Thymus (tissue), 11 donors: ENCODE results near the gene ASTN2. TPM values are rescaled to one million over a fixed set of nuclear protein-coding genes. Genes with fewer than 3 reads are reported as not detected.

ENCODE experiments used
- DNase-seq, 9 donors: peaks; one replicate each; pipeline ENCODE4 v3.0.0-alpha.2; 2013; ENCODE audit warnings: low spot score in 9 of 9, low read depth in 6 of 9, missing footprints in 1 of 9
- H3K27ac ChIP-seq, 2 donors: one replicate each; pipeline ENCODE4 v1.5.1; 2013; ENCODE audit warnings: control low read depth in 1 of 2, low read depth in 1 of 2, low read length in 1 of 2, mild to moderate bottlenecking in 1 of 2, moderate library complexity in 1 of 2
- H3K27me3 ChIP-seq, 2 donors: one replicate each; pipeline ENCODE4 v1.5.1; 2013; ENCODE audit warnings: low read length in 1 of 2; ENCODE audit not compliant: control insufficient read depth in 2 of 2, insufficient read depth in 1 of 2
- H3K36me3 ChIP-seq, 2 donors: one replicate each; pipeline ENCODE4 v1.5.1; 2013; ENCODE audit warnings: low read length in 1 of 2, mild to moderate bottlenecking in 1 of 2, moderate library complexity in 1 of 2; ENCODE audit not compliant: control insufficient read depth in 2 of 2, insufficient read depth in 2 of 2
- H3K4me1 ChIP-seq, 2 donors: one replicate each; pipeline ENCODE4 v1.5.1; 2013; ENCODE audit warnings: low read length in 2 of 2; ENCODE audit not compliant: control insufficient read depth in 2 of 2, insufficient read depth in 2 of 2
- H3K4me3 ChIP-seq, 2 donors: one replicate each; pipeline ENCODE4 v1.5.1; 2013; ENCODE audit warnings: low read length in 2 of 2, control low read depth in 1 of 2, mild to moderate bottlenecking in 1 of 2
- H3K9me3 ChIP-seq, 2 donors: one replicate each; pipeline ENCODE4 v1.5.1; 2013; ENCODE audit warnings: low read length in 1 of 2, mild to moderate bottlenecking in 1 of 2; ENCODE audit not compliant: control insufficient read depth in 2 of 2, insufficient read depth in 1 of 2
- WGBS: extraction: QIAGEN DNeasy Blood & Tissue Kit; methylation state at CpG from one replicate; pipeline ENCODE4 v1.1.7; 2013; 5-methylcytosine and 5-hydroxymethylcytosine counted together
- polyA plus RNA-seq: library from polyadenylated mRNA; stranded (reverse); fragments of 200-250 nt; gene quantifications from one replicate; pipeline ENCODE4 v1.2.3, GENCODE V29; 2013
- total RNA-seq: library from RNA; stranded (reverse); fragments of 120-200 nt; gene quantifications from one replicate; pipeline ENCODE4 v1.2.4, GENCODE V29; 2013
- donor health status: healthy.

ASTN2 gene
- total and polyA plus RNA-seq, 2 donors: 5.8 to 5.9 TPM

DNA sequence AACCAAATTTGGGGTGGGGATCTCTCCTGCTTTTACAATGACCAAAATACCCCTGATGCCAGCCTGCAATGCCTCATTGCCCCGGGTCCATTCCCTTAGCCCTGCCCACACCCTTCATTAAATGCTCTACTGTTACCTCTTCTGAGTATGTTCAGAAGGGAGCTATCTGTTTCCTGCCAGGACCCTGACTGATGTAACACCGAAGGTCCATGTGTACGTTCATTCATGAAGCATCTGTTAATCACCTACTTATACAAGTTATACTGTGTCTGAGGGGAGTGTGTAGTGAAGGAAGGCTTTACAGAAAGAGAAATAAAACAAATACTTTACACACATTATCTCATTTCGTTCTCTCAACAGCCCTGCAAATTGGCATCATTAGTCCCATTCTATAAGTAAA is 51.9 kb downstream of the ASTN2 start:
- WGBS: 74% methylated on average over 4 of the region's 4 CpGs
- no peaks in the 10 kb centered on the region for H3K4me1 ChIP-seq
- no peaks in the 10 kb centered on the region for H3K27me3 ChIP-seq
- no peaks in the 10 kb centered on the region for H3K9me3 ChIP-seq
- H3K36me3 ChIP-seq: no peaks in the 10 kb centered on the region
- H3K27ac ChIP-seq: no peak overlapping the region
- DNase-seq: no peak
- H3K4me3 ChIP-seq: no peak overlapping the region

DNA sequence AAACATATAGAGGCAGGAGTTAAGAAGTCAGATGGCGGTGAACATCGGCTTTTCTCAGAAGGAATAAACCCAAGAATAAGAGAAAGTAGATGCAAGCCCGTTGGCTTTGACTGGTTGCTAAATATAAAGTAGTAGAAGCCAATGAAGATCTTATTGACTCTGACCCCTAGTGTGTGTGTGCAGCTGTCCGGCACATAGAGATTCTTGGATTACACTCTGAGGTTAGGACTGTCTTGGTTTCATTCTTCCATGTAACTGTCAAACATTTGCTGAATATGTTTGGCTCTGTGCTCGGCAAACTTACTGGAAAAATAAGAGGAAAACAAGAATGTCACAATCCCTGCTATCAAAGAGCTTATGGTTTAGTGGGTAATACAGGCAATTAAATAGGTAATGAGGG is 54.9 kb downstream of the ASTN2 start:
- H3K9me3 ChIP-seq: no peaks in the 10 kb centered on the region
- WGBS: 91% methylated on average over 5 of the region's 5 CpGs
- H3K27ac ChIP-seq: no peak overlapping the region
- no peaks in the 10 kb centered on the region for H3K27me3 ChIP-seq
- H3K4me3 ChIP-seq: no peak overlapping the region
- H3K4me1 ChIP-seq: no peaks in the 10 kb centered on the region
- H3K36me3 ChIP-seq: no peaks in the 10 kb centered on the region
- DNase-seq: no peak

DNA sequence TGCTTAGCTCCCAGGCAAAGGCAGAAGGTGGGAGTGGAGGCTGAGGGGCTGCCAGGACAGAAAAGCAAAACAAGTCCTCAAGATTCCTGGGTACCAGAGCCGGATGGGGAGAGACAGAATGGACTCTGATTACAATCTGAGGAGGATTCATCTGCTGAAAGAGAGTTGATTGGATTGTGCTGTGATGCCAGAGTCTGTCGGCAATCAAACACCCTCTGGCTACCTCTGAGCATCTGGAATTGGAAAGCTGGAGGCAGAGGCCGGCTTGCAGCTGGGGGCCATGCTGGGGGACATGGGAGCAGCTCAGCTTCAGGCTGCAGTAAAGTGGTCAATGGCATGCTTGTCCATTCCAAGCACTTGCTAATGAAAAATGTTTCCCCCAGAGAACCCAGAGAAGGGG is 59.3 kb downstream of the ASTN2 start:
- Histone ChIP-seq H3K9me3 (no peaks in the 10 kb centered on the region), H3K27ac (no peak overlapping the region), H3K36me3 (no peaks in the 10 kb centered on the region), H3K4me1 (no peaks in the 10 kb centered on the region), H3K27me3 (no peaks in the 10 kb centered on the region), H3K4me3 (no peak overlapping the region)
- DNase-seq: no peak
- WGBS: 80% methylated on average over 3 of the region's 3 CpGs

DNA sequence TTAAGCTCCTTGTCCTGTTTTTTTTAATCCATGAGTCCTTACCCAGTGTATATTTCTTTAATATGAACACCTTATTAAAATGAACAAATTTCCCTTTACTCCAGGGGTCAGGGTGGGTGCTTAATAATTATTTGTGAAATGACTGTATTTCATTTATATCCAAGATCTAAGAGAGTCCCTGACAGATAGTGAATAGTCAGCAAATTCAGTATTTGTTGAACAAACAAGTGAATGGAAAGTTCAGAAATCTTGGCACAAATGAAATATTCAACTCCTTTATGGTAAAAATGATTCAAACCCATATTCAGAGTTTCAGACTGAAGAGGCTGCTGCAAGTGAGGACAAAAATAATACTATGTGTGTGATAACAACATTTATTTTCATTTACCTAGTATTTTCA is 59.9 kb downstream of the ASTN2 start:
- no peaks in the 10 kb centered on the region for H3K27me3 ChIP-seq
- H3K4me3 ChIP-seq: no peak overlapping the region
- no peak for DNase-seq
- no peaks in the 10 kb centered on the region for H3K9me3 ChIP-seq
- no peaks in the 10 kb centered on the region for H3K4me1 ChIP-seq
- H3K27ac ChIP-seq: no peak overlapping the region
- H3K36me3 ChIP-seq: no peaks in the 10 kb centered on the region

DNA sequence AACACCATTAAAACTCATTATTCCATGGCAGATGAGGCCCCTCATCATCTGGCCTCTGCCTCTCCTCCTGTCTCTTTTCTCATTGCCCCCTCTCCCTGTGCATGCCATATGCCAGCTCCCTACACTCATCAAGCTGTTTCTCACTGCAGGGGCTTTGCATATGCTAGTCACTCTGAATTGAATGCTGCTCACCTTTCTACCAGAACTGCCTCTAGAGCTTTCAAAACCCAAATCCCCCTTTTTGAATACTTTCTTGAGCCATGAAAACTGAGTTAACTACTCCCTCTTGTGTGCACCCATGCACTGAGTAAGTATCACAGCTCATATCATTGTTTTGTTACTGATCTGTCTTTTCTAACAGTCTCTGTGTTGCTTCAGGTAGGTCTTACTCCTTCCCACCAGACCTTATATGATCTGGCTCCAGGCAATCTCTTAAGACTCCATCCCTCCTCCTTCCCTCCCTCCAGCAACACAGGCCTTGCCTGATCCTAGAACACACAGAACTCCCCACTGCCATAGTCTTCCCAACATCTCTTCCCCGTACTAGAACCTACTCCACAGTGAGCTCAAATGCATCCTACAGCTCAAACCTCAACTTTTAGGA is 60.5 kb downstream of the ASTN2 start:
- H3K9me3 ChIP-seq: no peaks in the 10 kb centered on the region
- no peak overlapping the region for H3K4me3 ChIP-seq
- no peak overlapping the region for H3K27ac ChIP-seq
- 88% methylated on average over 1 of the region's 1 CpG for WGBS
- H3K4me1 ChIP-seq: no peaks in the 10 kb centered on the region
- no peak for DNase-seq
- no peaks in the 10 kb centered on the region for H3K27me3 ChIP-seq
- no peaks in the 10 kb centered on the region for H3K36me3 ChIP-seq

DNA sequence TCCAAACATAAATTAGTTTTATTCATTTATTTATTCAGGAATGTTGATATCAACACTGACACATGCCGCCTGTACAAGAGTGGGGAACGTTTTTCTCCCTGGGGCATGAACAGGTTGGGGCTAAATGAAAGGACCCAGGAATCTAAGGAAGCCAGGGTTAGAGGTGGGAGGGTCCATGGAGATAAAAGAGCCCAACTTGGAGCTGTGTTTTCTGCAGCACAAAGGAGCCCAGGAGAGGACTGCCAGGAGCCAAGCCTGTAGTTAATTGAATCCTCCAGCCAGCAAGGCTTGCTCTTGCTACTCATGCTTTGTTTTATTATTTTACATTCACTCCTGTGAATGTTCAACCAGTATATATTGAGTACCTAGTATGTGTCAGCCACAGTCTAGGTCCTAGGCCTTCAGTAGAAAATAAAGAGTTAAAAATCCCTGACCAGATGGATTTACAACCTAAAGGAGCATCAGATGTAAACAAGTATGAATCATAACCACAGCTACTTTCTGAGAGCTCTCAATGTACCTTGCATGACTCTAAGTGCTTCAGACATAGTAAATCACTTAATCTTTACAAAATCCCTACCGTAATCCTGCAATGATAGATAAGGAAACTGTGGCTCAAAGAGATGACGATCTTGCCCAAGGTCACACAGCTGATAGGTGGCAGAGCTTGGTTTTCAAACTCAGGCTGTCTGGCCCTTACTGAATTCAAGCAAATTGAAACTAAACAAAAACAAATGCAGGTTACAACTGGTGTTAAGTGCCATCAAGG is 69.8 kb downstream of the ASTN2 start:
- no peak for DNase-seq
- 55% methylated on average over 4 of the region's 4 CpGs for WGBS
- H3K27me3 ChIP-seq: no peaks in the 10 kb centered on the region

DNA sequence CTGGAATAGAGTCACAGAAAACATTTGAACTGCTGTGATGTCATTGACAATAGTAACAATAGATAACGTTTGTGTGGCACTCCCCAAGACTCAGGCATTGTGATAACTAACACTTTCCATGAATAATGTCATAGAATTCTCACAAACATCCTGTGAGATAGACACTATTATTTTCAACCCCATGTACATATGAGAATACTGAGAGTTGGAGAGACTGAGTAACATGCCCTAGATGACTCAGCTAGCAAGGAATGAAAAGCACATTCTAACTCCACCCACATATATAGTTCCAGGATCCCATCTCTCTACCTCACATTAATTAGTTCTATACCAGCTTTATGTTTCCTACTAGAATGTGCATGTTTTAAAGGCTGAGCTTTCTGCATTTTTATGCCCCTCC is 71.4 kb downstream of the ASTN2 start:
- no peak overlapping the region for H3K27ac ChIP-seq
- no peak overlapping the region for H3K4me3 ChIP-seq
- H3K4me1 ChIP-seq: no peaks in the 10 kb centered on the region
- no peaks in the 10 kb centered on the region for H3K27me3 ChIP-seq
- H3K9me3 ChIP-seq: no peaks in the 10 kb centered on the region
- 60% methylated on average over 1 of the region's 1 CpG for WGBS
- DNase-seq: no peak
- H3K36me3 ChIP-seq: no peaks in the 10 kb centered on the region

More for the DNA sequence above, 69.8 kb downstream of the ASTN2 start:
- Histone ChIP-seq H3K27ac (no peak overlapping the region), H3K9me3 (no peaks in the 10 kb centered on the region), H3K4me3 (no peak overlapping the region), H3K4me1 (no peaks in the 10 kb centered on the region), H3K36me3 (no peaks in the 10 kb centered on the region)

DNA sequence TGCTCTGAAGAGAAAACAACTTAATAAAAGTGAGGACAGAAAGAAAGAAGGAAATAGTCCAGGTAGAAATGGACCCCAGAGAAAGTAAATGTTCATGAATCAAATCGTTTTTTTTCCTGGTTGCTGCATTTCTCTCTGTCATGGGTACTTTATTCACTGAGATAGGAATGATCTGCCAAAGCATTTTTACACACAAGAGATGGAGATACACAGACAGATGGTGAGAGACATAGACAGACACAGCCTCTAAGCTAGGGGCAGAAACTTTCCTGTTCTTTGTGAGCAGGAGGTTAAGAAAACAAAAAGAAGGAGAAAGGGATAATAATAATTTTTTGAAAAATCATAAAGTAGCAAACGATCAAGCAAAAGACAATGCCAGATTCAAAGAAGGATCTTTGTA is 73.7 kb downstream of the ASTN2 start:
- H3K27me3 ChIP-seq: no peaks in the 10 kb centered on the region

DNA sequence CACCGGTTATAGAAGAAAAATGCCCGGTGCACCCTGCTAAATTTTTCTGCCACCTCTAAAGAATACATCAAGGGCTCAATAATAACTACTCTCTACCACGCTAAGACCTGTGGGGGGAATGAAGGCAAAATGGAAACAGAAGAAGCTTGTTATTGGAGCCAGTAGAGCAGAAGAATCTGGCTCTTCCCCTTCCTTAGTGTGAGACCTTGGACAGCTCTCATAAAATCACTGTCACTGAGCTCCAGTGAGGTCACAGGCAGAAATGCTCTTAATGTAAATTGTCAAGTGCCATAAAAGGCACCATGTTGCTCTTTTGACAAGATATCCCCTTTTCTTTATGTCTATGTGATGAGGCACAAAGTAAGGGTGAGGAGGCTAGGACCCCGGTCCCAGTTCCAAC is 74.4 kb downstream of the ASTN2 start:
- no peaks in the 10 kb centered on the region for H3K27me3 ChIP-seq
- H3K36me3 ChIP-seq: no peaks in the 10 kb centered on the region
- H3K9me3 ChIP-seq: no peaks in the 10 kb centered on the region
- no peak overlapping the region for H3K27ac ChIP-seq
- WGBS: 92% methylated on average over 4 of the region's 4 CpGs
- H3K4me1 ChIP-seq: no peaks in the 10 kb centered on the region
- H3K4me3 ChIP-seq: no peak overlapping the region
- no peak for DNase-seq

More for the DNA sequence above, 73.7 kb downstream of the ASTN2 start:
- H3K36me3 ChIP-seq: no peaks in the 10 kb centered on the region
- no peaks in the 10 kb centered on the region for H3K4me1 ChIP-seq
- H3K27ac ChIP-seq: no peak overlapping the region
- 73% methylated on average over 2 of the region's 2 CpGs for whole genome bisulfite sequencing
- no peak overlapping the region for H3K4me3 ChIP-seq
- H3K9me3 ChIP-seq: no peaks in the 10 kb centered on the region
- DNase-seq: no peak
